ENCODE data around the gene PRKG2. TPM values are rescaled to one million over a fixed set of nuclear protein-coding genes. Genes with fewer than 3 reads are reported as not detected.

Gene PRKG2
- total RNA-seq, 4 donors from 2014 or later, result 7.3 to 11.2 (median 8.8) TPM

- Histone ChIP-seq H3K27ac (replicated peaks in 1 of 4) (no peak overlapping the region), H3K27me3 (peaks cover 0 to 7% (median 0%) of the 10 kb centered on the region in 4 donors), H3K9me3 (no peaks in the 10 kb centered on the region), H3K4me3 (no peak overlapping the region), H3K4me1 (peaks cover 2 to 15% (median 12%) of the 10 kb centered on the region in 4 donors), H3K36me3 (no peaks in the 10 kb centered on the region)
- intact Hi-C loops (cut with DNase I), result no loop called here
- TF ChIP-seq POLR2A (IDR thresholded peaks at IDR 0.05; ENCODE audit: low read depth) (no peak), POLR2AphosphoS5 (IDR thresholded peaks at IDR 0.05) (no peak), CTCF (IDR thresholded peaks at IDR 0.05) (no peak), EP300 (IDR thresholded peaks at IDR 0.05) (no peak)
- DNase-seq (ENCODE audit: extremely low spot score), result no peak
- 85% methylated on average over 1 of the region's 1 CpG for WGBS
These were observed 3.2 kb upstream of the PRKG2 start for GRCh38 chr4:81218206-81218605.

- peaks cover 2 to 19% (median 17%) of the 10 kb centered on the region in 4 donors for H3K4me1 ChIP-seq
- DNase-seq (ENCODE audit: extremely low spot score), result peak; percentile 81
- no peak overlapping the region for H3K27ac ChIP-seq (replicated peaks in 1 of 4)
- intact Hi-C loops (cut with DNase I), result no loop called here
- no peaks in the 10 kb centered on the region for H3K36me3 ChIP-seq
- no peak for TF ChIP-seq POLR2AphosphoS5 (IDR thresholded peaks at IDR 0.05)
- TF ChIP-seq CTCF (IDR thresholded peaks at IDR 0.05), result no peak
- TF ChIP-seq POLR2A (IDR thresholded peaks at IDR 0.05; ENCODE audit: low read depth), result no peak
- TF ChIP-seq EP300 (IDR thresholded peaks at IDR 0.05), result no peak
- 70% methylated on average over 3 of the region's 3 CpGs for WGBS
- H3K4me3 ChIP-seq, result no peak overlapping the region
- H3K27me3 ChIP-seq, result peaks cover 0 to 7% (median 0%) of the 10 kb centered on the region in 4 donors
- H3K9me3 ChIP-seq, result no peaks in the 10 kb centered on the region
These were observed 2.8 kb upstream of the PRKG2 start for GRCh38 chr4:81217779-81218178.

GRCh38 chr4:81215931-81216330 lies 909 bp upstream of the PRKG2 start:
- intact Hi-C loops (cut with DNase I), result no loop called here
- Histone ChIP-seq H3K36me3 (no peaks in the 10 kb centered on the region), H3K9me3 (no peaks in the 10 kb centered on the region), H3K4me3 (peak overlapping the region; percentile 69 to 84 (median 74)), H3K27ac (replicated peaks in 1 of 4) (peak overlapping the region; percentile 80 to 89 (median 87)), H3K27me3 (peaks cover 0 to 7% (median 0%) of the 10 kb centered on the region in 4 donors), H3K4me1 (peaks cover 2 to 23% (median 20%) of the 10 kb centered on the region in 4 donors)
- no peak for DNase-seq (ENCODE audit: extremely low spot score)
- TF ChIP-seq EP300 (IDR thresholded peaks at IDR 0.05) (no peak), POLR2AphosphoS5 (IDR thresholded peaks at IDR 0.05) (no peak), POLR2A (IDR thresholded peaks at IDR 0.05; ENCODE audit: low read depth) (no peak), CTCF (IDR thresholded peaks at IDR 0.05) (no peak)
- WGBS, result 51% methylated on average over 4 of the region's 4 CpGs

- no peak for TF ChIP-seq EP300 (IDR thresholded peaks at IDR 0.05)
- peak in 1 of 2 donors; percentile 53 for TF ChIP-seq POLR2AphosphoS5 (IDR thresholded peaks at IDR 0.05)
- Histone ChIP-seq H3K4me1 (peaks cover 2 to 23% (median 20%) of the 10 kb centered on the region in 4 donors), H3K9me3 (no peaks in the 10 kb centered on the region), H3K36me3 (no peaks in the 10 kb centered on the region), H3K27ac (replicated peaks in 1 of 4) (peak overlapping the region; percentile 80 to 89 (median 87)), H3K4me3 (peak overlapping the region; percentile 69 to 84 (median 74)), H3K27me3 (peaks cover 0 to 7% (median 0%) of the 10 kb centered on the region in 4 donors)
- WGBS, result 5% methylated on average over 13 of the region's 34 CpGs
- DNase-seq (ENCODE audit: extremely low spot score), result no peak
- intact Hi-C loops (cut with DNase I), result loop anchor here (5.0 kb wide), 1 partner anchor 77 kb away; no protein-coding TSS in a partner anchor
These were observed 710 bp downstream of the PRKG2 start for GRCh38 chr4:81214144-81214880.

- WGBS, result 40% methylated on average over 6 of the region's 6 CpGs
- intact Hi-C loops (cut with DNase I), result loop anchor here (5.0 kb wide), 1 partner anchor 76 kb away; no protein-coding TSS in a partner anchor
- Histone ChIP-seq H3K36me3 (no peaks in the 10 kb centered on the region), H3K4me3 (peak overlapping the region; percentile 69 to 84 (median 74)), H3K27me3 (peaks cover 0 to 7% (median 0%) of the 10 kb centered on the region in 4 donors), H3K27ac (replicated peaks in 1 of 4) (peak overlapping the region; percentile 80 to 89 (median 87)), H3K4me1 (peaks cover 2 to 23% (median 20%) of the 10 kb centered on the region in 4 donors), H3K9me3 (no peaks in the 10 kb centered on the region)
- TF ChIP-seq CTCF (IDR thresholded peaks at IDR 0.05) (no peak), POLR2A (IDR thresholded peaks at IDR 0.05; ENCODE audit: low read depth) (no peak), POLR2AphosphoS5 (IDR thresholded peaks at IDR 0.05) (no peak), EP300 (IDR thresholded peaks at IDR 0.05) (no peak)
- no peak for DNase-seq (ENCODE audit: extremely low spot score)
These were observed 1.4 kb downstream of the PRKG2 start for GRCh38 chr4:81213671-81214070.
